Mucosa of stomach (tissue), 1 donor: ENCODE measurements around the gene HMGB1.

Experiments used
- H3K27me3 ChIP-seq: one replicate; pipeline ENCODE4 v1.7.0; 2013; ENCODE audit warnings: mild to moderate bottlenecking, low read length; ENCODE audit not compliant: control insufficient read depth, insufficient read depth
- H3K36me3 ChIP-seq: one replicate; pipeline ENCODE4 v1.7.0; 2013; ENCODE audit warnings: low read length; ENCODE audit not compliant: control insufficient read depth, insufficient read depth
- H3K4me1 ChIP-seq: one replicate; pipeline ENCODE4 v1.7.0; 2013; ENCODE audit warnings: mild to moderate bottlenecking, low read length; ENCODE audit not compliant: control insufficient read depth, insufficient read depth
- H3K4me3 ChIP-seq: one replicate; pipeline ENCODE4 v1.7.0; 2013; ENCODE audit warnings: low read length
- H3K9ac ChIP-seq: one replicate; pipeline ENCODE4 v1.7.0; 2013; ENCODE audit warnings: mild to moderate bottlenecking, low read length, moderate library complexity
- H3K9me3 ChIP-seq: one replicate; pipeline ENCODE4 v1.7.0; 2013; ENCODE audit warnings: mild to moderate bottlenecking, low read length, moderate library complexity; ENCODE audit not compliant: control insufficient read depth
- donor health status: Pancreatic carcinoma.

The HMGB1 gene

GRCh38 chr13:30406779-30407416 is 58.8 kb downstream of the HMGB1 start:
- Histone ChIP-seq H3K4me3 (no peak overlapping the region), H3K36me3 (no peaks in the 10 kb centered on the region), H3K9ac (no peak overlapping the region), H3K4me1 (peaks cover 3% of the 10 kb centered on the region), H3K27me3 (no peaks in the 10 kb centered on the region), H3K9me3 (no peaks in the 10 kb centered on the region)
